Measurements from ENCODE around the gene PRKN.

PRKN gene

DNA sequence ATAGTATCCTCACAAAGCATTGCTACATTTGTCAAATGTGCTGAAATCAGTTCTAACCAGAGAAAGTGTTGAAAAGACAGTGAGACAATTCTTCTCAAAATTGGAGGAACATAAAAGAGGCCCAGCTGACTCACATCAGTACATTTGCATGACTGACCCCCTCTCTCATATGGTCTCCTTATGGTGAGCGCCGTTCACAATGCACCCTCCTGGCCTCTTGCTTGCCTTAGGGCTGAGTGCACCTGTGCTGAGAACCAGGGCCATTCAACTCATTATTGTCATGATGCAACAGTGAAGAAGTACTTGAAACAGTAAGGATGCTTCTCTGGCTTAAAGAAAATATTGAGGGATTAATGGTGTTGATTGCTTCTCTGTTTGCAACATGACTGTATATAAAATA is 1078.5 kb downstream of the PRKN start:
- Histone ChIP-seq H3K27me3 (ENCODE audit: control insufficient read depth in 1 of 2, insufficient read depth in 1 of 2, low read length in 2 of 2) (no peaks in the 10 kb centered on the region), H3K23ac (ENCODE audit: low read length in 2 of 2) (no peak overlapping the region), H2AFZ (ENCODE audit: low read depth, low read length) (no peak overlapping the region), H2BK12ac (ENCODE audit: low read length in 2 of 2) (no peak overlapping the region), H2AK5ac (ENCODE audit: low read length, severe bottlenecking) (no peak overlapping the region), H3K27ac (ENCODE audit: low read length, poor library complexity, severe bottlenecking) (no peak overlapping the region), H4K8ac (ENCODE audit: low read length) (no peak overlapping the region), H3K4me1 (ENCODE audit: control insufficient read depth, insufficient read depth, low read depth, low read length) (no peaks in the 10 kb centered on the region), H3K4ac (ENCODE audit: low read depth in 1 of 2, low read length in 2 of 2) (no peak overlapping the region), H3K9ac (ENCODE audit: low read length) (no peak overlapping the region), H3K14ac (ENCODE audit: low read length in 2 of 2) (no peak overlapping the region), H3K9me3 (ENCODE audit: control insufficient read depth, low read length) (no peaks in the 10 kb centered on the region), H4K91ac (ENCODE audit: low read length) (no peak overlapping the region), H2BK15ac (ENCODE audit: low read depth, poor library complexity, severe bottlenecking) (no peak overlapping the region), H3K4me3 (ENCODE audit: insufficient read depth in 1 of 2, low read depth in 1 of 2, low read length in 2 of 2) (no peak overlapping the region), H2BK120ac (ENCODE audit: low read depth, low read length) (no peak overlapping the region), H3K18ac (ENCODE audit: low read depth in 1 of 2, low read length in 2 of 2) (no peak overlapping the region), H2BK5ac (ENCODE audit: low read depth, low read length, poor library complexity, severe bottlenecking) (no peak overlapping the region), H3K79me1 (replicated peaks; ENCODE audit: low read length, poor library complexity, severe bottlenecking) (no peaks in the 10 kb centered on the region), H3K4me2 (ENCODE audit: low read length, poor library complexity, severe bottlenecking) (no peak overlapping the region), H3K36me3 (ENCODE audit: control insufficient read depth in 1 of 2, insufficient read depth in 2 of 2, low read depth in 1 of 2, low read length in 2 of 2) (no peaks in the 10 kb centered on the region)
- WGBS = 100% methylated on average over 2 of the region's 2 CpGs
- no peak for DNase-seq

DNA sequence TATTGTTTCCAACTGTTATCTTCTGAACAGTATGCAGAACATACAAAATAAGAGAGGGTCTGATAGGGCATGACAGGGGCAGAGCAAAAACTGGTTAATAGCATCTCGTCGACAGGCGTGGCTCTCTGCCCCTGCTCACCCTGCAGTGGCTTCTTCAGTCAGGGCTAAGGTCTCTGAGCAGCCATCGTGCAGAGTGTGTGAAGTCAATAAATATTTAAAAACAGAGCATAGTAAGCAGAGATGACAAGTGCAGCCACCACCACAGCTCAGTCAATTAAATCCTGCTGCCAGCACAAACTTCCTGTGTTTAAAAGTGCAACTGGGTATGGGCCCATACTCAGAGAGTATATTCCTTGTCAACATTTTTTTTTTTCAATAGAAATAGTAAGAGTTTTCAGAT is 1080.3 kb downstream of the PRKN start:
- 84% methylated on average over 3 of the region's 4 CpGs for WGBS
- Histone ChIP-seq H2AFZ (ENCODE audit: low read depth, low read length) (no peak overlapping the region), H3K14ac (ENCODE audit: low read length in 2 of 2) (no peak overlapping the region)

DNA sequence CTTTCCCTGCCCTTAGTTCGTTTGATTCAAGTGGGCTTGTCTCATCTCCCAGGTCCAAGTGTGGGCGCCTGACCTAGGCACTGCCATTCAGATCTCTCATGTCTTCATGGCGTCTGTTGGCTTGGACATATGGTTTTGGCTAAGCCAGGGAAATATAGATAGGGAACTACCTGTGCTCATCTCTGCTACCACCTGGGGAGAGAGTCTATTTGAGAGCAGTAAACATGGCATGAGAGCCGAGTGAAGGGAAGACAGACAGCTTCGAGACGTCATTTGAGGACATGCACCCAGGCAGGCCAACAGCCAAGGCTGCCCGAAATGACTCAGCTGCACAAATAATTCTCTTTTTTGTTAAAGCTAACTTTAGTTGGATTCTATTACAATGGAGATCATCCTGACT is 1083.0 kb downstream of the PRKN start:
- Histone ChIP-seq H3K4ac (ENCODE audit: low read depth in 1 of 2, low read length in 2 of 2) (no peak overlapping the region), H3K36me3 (ENCODE audit: control insufficient read depth in 1 of 2, insufficient read depth in 2 of 2, low read depth in 1 of 2, low read length in 2 of 2) (no peaks in the 10 kb centered on the region), H3K79me1 (replicated peaks; ENCODE audit: low read length, poor library complexity, severe bottlenecking) (no peaks in the 10 kb centered on the region), H4K8ac (ENCODE audit: low read length) (no peak overlapping the region), H3K9ac (ENCODE audit: low read length) (no peak overlapping the region), H3K4me1 (ENCODE audit: control insufficient read depth, insufficient read depth, low read depth, low read length) (no peaks in the 10 kb centered on the region), H3K4me3 (ENCODE audit: insufficient read depth in 1 of 2, low read depth in 1 of 2, low read length in 2 of 2) (no peak overlapping the region), H3K9me3 (ENCODE audit: control insufficient read depth, low read length) (no peaks in the 10 kb centered on the region), H2BK120ac (ENCODE audit: low read depth, low read length) (no peak overlapping the region), H4K91ac (ENCODE audit: low read length) (no peak overlapping the region), H3K23ac (ENCODE audit: low read length in 2 of 2) (no peak overlapping the region), H3K27ac (ENCODE audit: low read length, poor library complexity, severe bottlenecking) (no peak overlapping the region), H2BK5ac (ENCODE audit: low read depth, low read length, poor library complexity, severe bottlenecking) (no peak overlapping the region), H2AFZ (ENCODE audit: low read depth, low read length) (no peak overlapping the region), H2BK15ac (ENCODE audit: low read depth, poor library complexity, severe bottlenecking) (no peak overlapping the region), H3K4me2 (ENCODE audit: low read length, poor library complexity, severe bottlenecking) (no peak overlapping the region), H2AK5ac (ENCODE audit: low read length, severe bottlenecking) (no peak overlapping the region), H3K27me3 (ENCODE audit: control insufficient read depth in 1 of 2, insufficient read depth in 1 of 2, low read length in 2 of 2) (no peaks in the 10 kb centered on the region), H3K18ac (ENCODE audit: low read depth in 1 of 2, low read length in 2 of 2) (no peak overlapping the region), H2BK12ac (ENCODE audit: low read length in 2 of 2) (no peak overlapping the region), H3K14ac (ENCODE audit: low read length in 2 of 2) (no peak overlapping the region)
- 83% methylated on average over 6 of the region's 7 CpGs for WGBS
- DNase-seq = no peak

More for the DNA sequence above, 1080.3 kb downstream of the PRKN start:
- Histone ChIP-seq H3K27me3 (ENCODE audit: control insufficient read depth in 1 of 2, insufficient read depth in 1 of 2, low read length in 2 of 2) (no peaks in the 10 kb centered on the region), H3K27ac (ENCODE audit: low read length, poor library complexity, severe bottlenecking) (no peak overlapping the region), H3K4me2 (ENCODE audit: low read length, poor library complexity, severe bottlenecking) (no peak overlapping the region), H3K18ac (ENCODE audit: low read depth in 1 of 2, low read length in 2 of 2) (no peak overlapping the region), H4K8ac (ENCODE audit: low read length) (no peak overlapping the region), H2BK5ac (ENCODE audit: low read depth, low read length, poor library complexity, severe bottlenecking) (no peak overlapping the region), H3K79me1 (replicated peaks; ENCODE audit: low read length, poor library complexity, severe bottlenecking) (no peaks in the 10 kb centered on the region), H2BK12ac (ENCODE audit: low read length in 2 of 2) (no peak overlapping the region), H2BK15ac (ENCODE audit: low read depth, poor library complexity, severe bottlenecking) (no peak overlapping the region), H3K36me3 (ENCODE audit: control insufficient read depth in 1 of 2, insufficient read depth in 2 of 2, low read depth in 1 of 2, low read length in 2 of 2) (no peaks in the 10 kb centered on the region), H3K4ac (ENCODE audit: low read depth in 1 of 2, low read length in 2 of 2) (no peak overlapping the region), H3K23ac (ENCODE audit: low read length in 2 of 2) (no peak overlapping the region), H4K91ac (ENCODE audit: low read length) (no peak overlapping the region), H2AK5ac (ENCODE audit: low read length, severe bottlenecking) (no peak overlapping the region), H2BK120ac (ENCODE audit: low read depth, low read length) (no peak overlapping the region), H3K9me3 (ENCODE audit: control insufficient read depth, low read length) (no peaks in the 10 kb centered on the region), H3K9ac (ENCODE audit: low read length) (no peak overlapping the region), H3K4me1 (ENCODE audit: control insufficient read depth, insufficient read depth, low read depth, low read length) (no peaks in the 10 kb centered on the region), H3K4me3 (ENCODE audit: insufficient read depth in 1 of 2, low read depth in 1 of 2, low read length in 2 of 2) (no peak overlapping the region)
- no peak for DNase-seq

DNA sequence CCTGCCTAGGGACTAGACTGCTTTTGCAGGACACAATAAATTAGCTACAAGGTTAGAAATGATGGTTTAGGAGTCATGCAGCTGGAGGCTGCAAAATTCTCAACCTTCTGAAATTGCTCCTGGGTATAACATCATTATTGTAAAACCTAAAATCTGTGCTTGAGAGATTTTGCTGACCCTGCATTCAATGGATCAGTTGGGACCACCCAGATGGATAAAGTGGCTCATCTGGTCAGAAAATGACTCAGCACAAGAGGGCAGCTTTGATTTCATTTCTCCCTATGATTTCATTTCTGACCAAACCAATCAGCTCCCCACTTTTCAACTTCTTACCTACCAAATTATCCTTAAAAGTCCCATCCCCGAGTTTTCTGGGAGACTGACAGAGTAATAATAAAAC is 1086.4 kb downstream of the PRKN start:
- Histone ChIP-seq H3K4me3 (ENCODE audit: insufficient read depth in 1 of 2, low read depth in 1 of 2, low read length in 2 of 2) (no peak overlapping the region), H2BK15ac (ENCODE audit: low read depth, poor library complexity, severe bottlenecking) (no peak overlapping the region), H3K4ac (ENCODE audit: low read depth in 1 of 2, low read length in 2 of 2) (no peak overlapping the region), H4K91ac (ENCODE audit: low read length) (no peak overlapping the region), H3K23ac (ENCODE audit: low read length in 2 of 2) (no peak overlapping the region), H3K27me3 (ENCODE audit: control insufficient read depth in 1 of 2, insufficient read depth in 1 of 2, low read length in 2 of 2) (no peaks in the 10 kb centered on the region), H2BK5ac (ENCODE audit: low read depth, low read length, poor library complexity, severe bottlenecking) (no peak overlapping the region), H3K27ac (ENCODE audit: low read length, poor library complexity, severe bottlenecking) (no peak overlapping the region), H3K18ac (ENCODE audit: low read depth in 1 of 2, low read length in 2 of 2) (no peak overlapping the region), H3K9ac (ENCODE audit: low read length) (no peak overlapping the region), H3K4me1 (ENCODE audit: control insufficient read depth, insufficient read depth, low read depth, low read length) (peaks cover 2% of the 10 kb centered on the region), H3K4me2 (ENCODE audit: low read length, poor library complexity, severe bottlenecking) (no peak overlapping the region), H2BK12ac (ENCODE audit: low read length in 2 of 2) (no peak overlapping the region), H2BK120ac (ENCODE audit: low read depth, low read length) (no peak overlapping the region), H3K9me3 (ENCODE audit: control insufficient read depth, low read length) (no peaks in the 10 kb centered on the region), H2AFZ (ENCODE audit: low read depth, low read length) (no peak overlapping the region), H2AK5ac (ENCODE audit: low read length, severe bottlenecking) (no peak overlapping the region), H4K8ac (ENCODE audit: low read length) (no peak overlapping the region), H3K79me1 (replicated peaks; ENCODE audit: low read length, poor library complexity, severe bottlenecking) (no peaks in the 10 kb centered on the region), H3K36me3 (ENCODE audit: control insufficient read depth in 1 of 2, insufficient read depth in 2 of 2, low read depth in 1 of 2, low read length in 2 of 2) (no peaks in the 10 kb centered on the region), H3K14ac (ENCODE audit: low read length in 2 of 2) (no peak overlapping the region)
- DNase-seq = no peak
- 61% methylated on average over 1 of the region's 1 CpG for WGBS
